GM12878 (cell line): Measurements from ENCODE around the gene KCNA1. TPM values are rescaled to one million over a fixed set of nuclear protein-coding genes. Genes with fewer than 3 reads are reported as not detected.

Experiments
- ATAC-seq: fragments of 200-7000 bp; cut with Tn5 transposase; 3 replicates; pipeline ENCODE4 v1.9.1; 2020; ENCODE audit warnings: mild to moderate bottlenecking, moderate library complexity
- BruUV-seq: library from RNA; stranded (reverse); fragments of 400-500 nt; replicated peaks from 2 replicates; lab custom pipeline; 2021; lab: Mats Ljungman, UMichigan
- CTCF ChIA-PET: fragments of 300-600 bp; sonication (Branson Sonifier 250); formaldehyde crosslinking; extraction: SDS; loops from one replicate; lab custom pipeline; 2021; ENCODE audit warnings: inconsistent platforms; lab: Yijun Ruan, JAX
- POLR2A ChIA-PET: fragments of 350-600 bp; formaldehyde crosslinking; extraction: SDS; loops from one replicate; lab custom pipeline; 2021; ENCODE audit warnings: inconsistent platforms; lab: Charles Lee
- RAD21 ChIA-PET: fragments of 300-600 bp; sonication (Branson Sonifier 250); formaldehyde crosslinking; loops from one replicate; lab custom pipeline; 2023; ENCODE audit warnings: antibody characterized with exemption; ENCODE audit not compliant: unreplicated experiment; lab: Charles Lee
- SMC1A ChIA-PET: fragments of 300-600 bp; sonication (Branson Sonifier 250); formaldehyde crosslinking; loops from one replicate; lab custom pipeline; 2023; ENCODE audit not compliant: unreplicated experiment, uncharacterized antibody; lab: Charles Lee
- DNase-seq: peaks from one replicate; pipeline ENCODE4 v3.0.0-alpha.2; 2011; ENCODE audit warnings: low read depth, low spot score
- FAIRE-seq: peaks from 3 replicates; lab custom pipeline; 2011; peaks lifted over from hg19 to GRCh38; lab: Jason Lieb, UNC
- H2AFZ ChIP-seq: 2 replicates; pipeline ENCODE4 v1.6.0; 2011; ENCODE audit warnings: low read depth, low read length, control low read depth; ENCODE audit not compliant: control insufficient read depth
- H3K27ac ChIP-seq: 2 replicates; pipeline ENCODE4 v1.5.1; 2011; ENCODE audit warnings: control low read depth; ENCODE audit not compliant: control insufficient read depth, insufficient read depth
- H3K27me3 ChIP-seq, 2 experiments: replicated peaks in 1 of 2; 2 replicates each; pipeline versions ENCODE4 v1.6.0 to v1.6.1; 2011; ENCODE audit warnings: low read length in 1 of 2; ENCODE audit not compliant: control insufficient read depth in 2 of 2, insufficient read depth in 2 of 2
- H3K36me3 ChIP-seq, 2 experiments: 2 replicates each; pipeline ENCODE4 v1.5.1; 2011; ENCODE audit warnings: low read length in 1 of 2; ENCODE audit not compliant: control insufficient read depth in 2 of 2, insufficient read depth in 2 of 2
- H3K4me1 ChIP-seq: 2 replicates; pipeline ENCODE4 v1.6.1; 2011; ENCODE audit warnings: mild to moderate bottlenecking, low read length, moderate library complexity, mixed read lengths; ENCODE audit not compliant: control insufficient read depth, insufficient read depth
- H3K4me2 ChIP-seq: 2 replicates; pipeline ENCODE4 v1.6.0; 2011; ENCODE audit warnings: control low read depth; ENCODE audit not compliant: control insufficient read depth, insufficient read depth
- H3K4me3 ChIP-seq: fragments of 200-600 bp; sonication (generic); 2 replicates; pipeline ENCODE4 v1.5.1; 2016
- H3K79me2 ChIP-seq: 2 replicates; pipeline ENCODE4 v1.6.0; 2011; ENCODE audit warnings: low read length; ENCODE audit not compliant: control insufficient read depth, insufficient read depth
- H3K9ac ChIP-seq: 2 replicates; pipeline ENCODE4 v1.8.0; 2011; ENCODE audit warnings: low read length, control low read depth, mixed read lengths; ENCODE audit not compliant: control insufficient read depth, insufficient read depth
- H3K9me3 ChIP-seq: replicated peaks from 3 replicates; pipeline ENCODE4 v1.5.1; 2011; ENCODE audit warnings: mild to moderate bottlenecking, low read length; ENCODE audit not compliant: control insufficient read depth, insufficient read depth
- H4K20me1 ChIP-seq: 2 replicates; pipeline ENCODE4 v1.6.0; 2011; ENCODE audit not compliant: control insufficient read depth, insufficient read depth
- CBFB ChIP-seq: IDR thresholded peaks from 2 replicates; pipeline ENCODE4 v1.6.1; 2016; ENCODE audit warnings: antibody characterized with exemption, low read depth
- CREB1 ChIP-seq: IDR thresholded peaks from 2 replicates; pipeline ENCODE4 v1.6.1; 2012; ENCODE audit warnings: low read depth, mild to moderate bottlenecking, inconsistent platforms
- EGR1 ChIP-seq, 2 experiments: IDR thresholded peaks; 1 replicate in 1 of 2; 2 replicates in 1 of 2; pipeline ENCODE4 v1.6.1; 2011 to 2012; ENCODE audit warnings: low read depth in 2 of 2, low read length in 2 of 2, borderline replicate concordance in 1 of 2, mild to moderate bottlenecking in 1 of 2, moderate library complexity in 1 of 2
- KLF5 ChIP-seq: fragments of 450-650 bp; IDR thresholded peaks from 2 replicates; pipeline ENCODE4 v1.6.1; 2014; ENCODE audit warnings: mild to moderate bottlenecking; ENCODE audit not compliant: partially characterized antibody
- MAX ChIP-seq: IDR thresholded peaks from 2 replicates; pipeline ENCODE4 v1.6.1; 2012; ENCODE audit warnings: low read depth, low read length, improper control_type of control experiment
- MLLT1 ChIP-seq: fragments of 450-650 bp; IDR thresholded peaks from 2 replicates; pipeline ENCODE4 v1.6.1; 2016; ENCODE audit warnings: mild to moderate bottlenecking
- NFYB ChIP-seq: IDR thresholded peaks from 2 replicates; pipeline ENCODE4 v1.6.1; 2011; ENCODE audit warnings: low read depth, mild to moderate bottlenecking, low read length, improper control_type of control experiment, moderate library complexity; ENCODE audit not compliant: insufficient read depth
- POLR2A ChIP-seq: IDR thresholded peaks from 2 replicates; pipeline ENCODE4 v1.6.1; 2011; ENCODE audit warnings: low read depth, mild to moderate bottlenecking, low read length
- POU2F2 ChIP-seq: IDR thresholded peaks from 3 replicates; pipeline ENCODE4 v1.6.1; 2011; ENCODE audit warnings: low read depth, mild to moderate bottlenecking, low read length, borderline replicate concordance
- SPI1 ChIP-seq: IDR thresholded peaks from 2 replicates; pipeline ENCODE4 v1.6.1; 2011; ENCODE audit warnings: low read depth, mild to moderate bottlenecking, low read length, moderate library complexity, borderline replicate concordance; ENCODE audit not compliant: insufficient read depth
- SRF ChIP-seq, 2 experiments: IDR thresholded peaks; 2 replicates each; pipeline ENCODE4 v1.6.1; 2011; ENCODE audit warnings: low read depth in 2 of 2, low read length in 2 of 2, mild to moderate bottlenecking in 1 of 2, moderate library complexity in 1 of 2
- TBL1XR1 ChIP-seq: IDR thresholded peaks from 2 replicates; pipeline ENCODE4 v1.6.1; 2012; ENCODE audit warnings: low read depth, low read length, improper control_type of control experiment
- WRNIP1 ChIP-seq: IDR thresholded peaks from 2 replicates; pipeline ENCODE4 v1.6.1; 2011; ENCODE audit warnings: low read depth, low read length, improper control_type of control experiment, borderline replicate concordance
- WGBS: methylation state at CpG from one replicate; pipeline ENCODE4 v1.1.6; 2016; ENCODE audit warnings: low lambda C conversion rate; ENCODE audit not compliant: insufficient replicate concordance, insufficient coverage; ENCODE audit errors: missing lambda C conversion rate; 5-methylcytosine and 5-hydroxymethylcytosine counted together
- in situ Hi-C: fragments of 300-500 bp; cut with MboI; formaldehyde crosslinking; loops from 9 replicates; pipeline ENCODE4 v1.14.3; 2018; ENCODE audit warnings: mixed read lengths
- intact Hi-C: fragments of 100-400 bp; cut with micrococcal nuclease; formaldehyde crosslinking; loops from one replicate; pipeline ENCODE4 v1.14.2; 2022; ENCODE audit not compliant: unreplicated experiment
- polyA plus RNA-seq, 11 experiments: library from polyadenylated mRNA; depleted of rRNA in 4 of 11; unstranded in 6 of 11; stranded (reverse) in 5 of 11; fragments of >200 nt; fragmentation: Nextera tagmentation in 4 of 11; fragmentation: Illumina TruSeq in 1 of 11; extraction: Ambion mirVana in 4 of 11; extraction: Trizol in 1 of 11; gene quantifications; 1 replicate in 1 of 11; 2 replicates in 10 of 11; pipeline versions ENCODE4 v1.2.1 to v1.2.3, GENCODE V29; 2011 to 2016; ENCODE audit warnings: inconsistent platforms in 2 of 11, missing spikeins in 2 of 11, low read depth in 1 of 11
- total RNA-seq, 4 experiments: library from RNA; depleted of rRNA in 3 of 4; stranded (reverse); fragments of >200 nt in 3 of 4; fragmentation: Illumina TruSeq in 1 of 4; extraction: Trizol in 1 of 4; gene quantifications; 2 replicates each; pipeline versions ENCODE4 v1.2.1 to v1.2.3, GENCODE V29; 2013 to 2021

The KCNA1 gene
- total and polyA plus RNA-seq, 10 of the 15 experiments (the other 5 are each of a cell fraction or from before 2014, with no cell fraction given), result 0.05 to 0.77 (median 0.33) TPM

- H3K9ac ChIP-seq, result 0 out of 2 replicates have a peak overlapping the region, but pooled peaks have one; percentile 45
- no peak overlapping the region for H3K27ac ChIP-seq
- WGBS, result 6% methylated on average over 24 of the region's 24 CpGs
- FAIRE-seq (no peak), DNase-seq (no peak), ATAC-seq (no peak)
- H3K9me3 ChIP-seq, result no peaks in the 10 kb centered on the region; the same call in 2 of the 3 replicates
- ChIA-PET SMC1A (no interaction called here), RAD21 (no interaction called here), CTCF (interaction anchor here (2.8 kb wide), 1 partner anchor 11 kb away, joined by 9 read pairs; no protein-coding TSS in a partner anchor), POLR2A (no interaction called here)
- no peaks in the 10 kb centered on the region; the same call in 1 of the 2 replicates for H3K79me2 ChIP-seq
- H3K4me2 ChIP-seq, result peak overlapping the region; percentile 94
- no TSS peak for BruUV-seq
- peak overlapping the region; percentile 15; the same call in 1 of the 2 replicates for H2AFZ ChIP-seq
- in situ Hi-C loops (no loop called here), intact Hi-C loops (no loop called here)
- peak overlapping the region; percentile 80 for H3K4me3 ChIP-seq
- H3K36me3 ChIP-seq, result no peaks in the 10 kb centered on the region
- TF ChIP-seq TBL1XR1 (no peak), POU2F2 (no peak), EGR1 (IDR thresholded peaks at IDR 0.05; ENCODE audit: borderline replicate concordance in 1 of 2, low read depth in 2 of 2, low read length in 2 of 2) (peak in 1 of 2 experiments; percentile 56; a peak in 1 of 3 replicates), KLF5 (no peak)
- H4K20me1 ChIP-seq, result no peaks in the 10 kb centered on the region
- H3K4me1 ChIP-seq, result peaks cover 16% of the 10 kb centered on the region
- peaks cover 9 to 15% of the 10 kb centered on the region in 2 experiments; a peak in 3 of 4 replicates for H3K27me3 ChIP-seq
These were observed 333 bp upstream of the KCNA1 start for GRCh38 chr12:4909410-4909733.

GRCh38 chr12:4910502-4911315 is 1.0 kb downstream of the KCNA1 start:
- WGBS, result 2% methylated on average over 48 of the region's 49 CpGs
- peak overlapping the region; percentile 94 for H3K4me2 ChIP-seq
- CTCF ChIA-PET, result interaction anchor here (0.7 kb wide), 1 partner anchor 36 kb away, joined by 3 read pairs; no protein-coding TSS in a partner anchor
- TF ChIP-seq SRF (IDR thresholded peaks at IDR 0.05; ENCODE audit: low read depth in 2 of 2, low read length in 2 of 2) (0 out of 4 replicates have a peak, but pooled peaks of 1 of the 2 experiments have one; percentile 27), SPI1 (no peak), NFYB (no peak), POLR2A (peak; percentile 40; the same call in 1 of the 2 replicates), WRNIP1 (no peak), CREB1 (no peak), EGR1 (IDR thresholded peaks at IDR 0.05; ENCODE audit: borderline replicate concordance in 1 of 2, low read depth in 2 of 2, low read length in 2 of 2) (no peak), CBFB (no peak), MLLT1 (no peak), MAX (0 out of 2 replicates have a peak, but pooled peaks have one; percentile 5)

More at GRCh38 chr12:4910502-4911315, 1.0 kb downstream of the KCNA1 start:
- H3K36me3 ChIP-seq, result no peaks in the 10 kb centered on the region
- H4K20me1 ChIP-seq, result no peaks in the 10 kb centered on the region
- BruUV-seq, result no TSS peak
- peak overlapping the region; percentile 80 for H3K4me3 ChIP-seq
- ChIA-PET RAD21 (interaction anchor here (1.5 kb wide), 1 partner anchor 53 kb away, joined by 4 read pairs; no protein-coding TSS in a partner anchor), POLR2A (no interaction called here), SMC1A (no interaction called here)
- peaks cover 9 to 15% of the 10 kb centered on the region in 2 experiments; a peak in 3 of 4 replicates for H3K27me3 ChIP-seq
- peak overlapping the region; percentile 17 for H3K27ac ChIP-seq
- in situ Hi-C loops (no loop called here), intact Hi-C loops (loop anchor here (5.0 kb wide), 1 partner anchor 77 kb away; no protein-coding TSS in a partner anchor)
- H3K9ac ChIP-seq, result peak overlapping the region; percentile 65; the same call in 1 of the 2 replicates
- DNase-seq (no peak), ATAC-seq (peak; percentile 83), FAIRE-seq (peak; percentile 73)
- H3K9me3 ChIP-seq, result no peaks in the 10 kb centered on the region; the same call in 2 of the 3 replicates
- peak overlapping the region; percentile 80 for H2AFZ ChIP-seq
- H3K79me2 ChIP-seq, result no peaks in the 10 kb centered on the region; the same call in 1 of the 2 replicates
- peaks cover 16% of the 10 kb centered on the region for H3K4me1 ChIP-seq
